HG03520 (cell line): ENCODE measurements around the gene SLX9.
"Not testable (repeated sequence)": the region's sequence is repeated elsewhere in the genome, so short reads cannot be mapped to it uniquely, and the experiment has no call there.

Experiments
- ATAC-seq: cut with Tn5 transposase; IDR thresholded peaks from one replicate; pipeline ENCODE4 v1.9.1; 2021; ENCODE audit warnings: mild to moderate bottlenecking, moderate library complexity; ENCODE audit not compliant: unreplicated experiment

Gene SLX9

DNA sequence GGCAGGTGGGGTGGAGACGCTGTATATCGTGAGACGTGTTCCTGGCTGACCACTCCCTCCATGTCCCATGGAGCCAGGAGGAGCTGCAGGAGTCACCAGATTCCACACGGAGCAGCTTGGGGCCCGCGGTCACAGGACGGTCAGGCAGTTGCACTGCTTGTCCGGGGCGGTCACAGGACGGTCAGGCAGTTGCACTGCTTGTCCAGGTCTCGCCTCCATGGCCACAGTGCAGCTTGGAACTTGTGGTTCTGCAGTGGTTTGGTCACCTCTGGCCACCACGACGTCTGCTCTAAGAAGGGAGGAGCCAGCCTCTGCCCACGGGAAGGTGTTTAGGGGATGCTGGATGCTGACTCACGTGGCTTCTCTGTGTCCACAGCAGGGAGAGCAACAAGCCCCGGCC lies 33.0 kb downstream of the SLX9 start:
- no peak for ATAC-seq

DNA sequence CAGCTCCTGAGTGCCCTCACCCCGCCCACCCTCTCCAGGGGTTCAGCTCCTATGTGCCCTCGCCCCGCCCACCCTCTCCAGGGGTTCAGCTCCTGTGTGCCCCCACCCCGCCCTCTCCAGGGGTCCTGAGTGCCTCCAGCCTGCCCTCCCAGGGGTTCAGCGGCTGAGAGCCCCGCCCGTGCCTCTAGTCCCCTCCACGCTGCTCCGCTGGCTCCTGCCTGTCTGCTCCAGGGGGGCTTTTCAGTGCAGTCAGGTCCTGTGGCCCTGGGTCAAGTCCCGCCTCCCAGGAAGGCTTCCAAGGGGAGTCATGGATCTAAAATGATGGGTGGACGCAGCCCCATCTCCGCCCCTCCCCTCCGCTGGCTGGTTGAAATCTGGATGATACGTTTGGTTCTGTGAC lies 33.8 kb downstream of the SLX9 start:
- ATAC-seq: no peak

DNA sequence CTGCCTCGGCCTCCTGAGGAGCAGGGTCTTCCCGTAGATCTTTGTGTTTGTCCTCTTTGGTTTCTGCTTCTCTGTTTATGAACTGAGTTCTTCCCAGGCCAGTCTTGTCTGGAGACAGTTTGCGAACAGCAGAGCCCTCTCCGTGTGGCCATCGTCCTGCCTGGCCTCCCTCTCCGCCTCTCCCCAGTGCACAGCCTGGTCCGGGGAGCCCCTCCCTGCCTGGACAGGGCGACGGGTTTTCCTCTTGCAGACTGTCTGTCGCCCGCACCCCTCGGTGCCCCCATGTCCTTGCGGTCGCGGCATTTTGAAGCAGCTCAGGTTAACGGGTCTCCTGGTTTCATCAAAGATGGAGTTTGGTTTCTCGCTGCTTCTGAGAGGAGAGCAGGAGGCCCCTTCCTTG lies 34.8 kb downstream of the SLX9 start:
- no peak for ATAC-seq

DNA sequence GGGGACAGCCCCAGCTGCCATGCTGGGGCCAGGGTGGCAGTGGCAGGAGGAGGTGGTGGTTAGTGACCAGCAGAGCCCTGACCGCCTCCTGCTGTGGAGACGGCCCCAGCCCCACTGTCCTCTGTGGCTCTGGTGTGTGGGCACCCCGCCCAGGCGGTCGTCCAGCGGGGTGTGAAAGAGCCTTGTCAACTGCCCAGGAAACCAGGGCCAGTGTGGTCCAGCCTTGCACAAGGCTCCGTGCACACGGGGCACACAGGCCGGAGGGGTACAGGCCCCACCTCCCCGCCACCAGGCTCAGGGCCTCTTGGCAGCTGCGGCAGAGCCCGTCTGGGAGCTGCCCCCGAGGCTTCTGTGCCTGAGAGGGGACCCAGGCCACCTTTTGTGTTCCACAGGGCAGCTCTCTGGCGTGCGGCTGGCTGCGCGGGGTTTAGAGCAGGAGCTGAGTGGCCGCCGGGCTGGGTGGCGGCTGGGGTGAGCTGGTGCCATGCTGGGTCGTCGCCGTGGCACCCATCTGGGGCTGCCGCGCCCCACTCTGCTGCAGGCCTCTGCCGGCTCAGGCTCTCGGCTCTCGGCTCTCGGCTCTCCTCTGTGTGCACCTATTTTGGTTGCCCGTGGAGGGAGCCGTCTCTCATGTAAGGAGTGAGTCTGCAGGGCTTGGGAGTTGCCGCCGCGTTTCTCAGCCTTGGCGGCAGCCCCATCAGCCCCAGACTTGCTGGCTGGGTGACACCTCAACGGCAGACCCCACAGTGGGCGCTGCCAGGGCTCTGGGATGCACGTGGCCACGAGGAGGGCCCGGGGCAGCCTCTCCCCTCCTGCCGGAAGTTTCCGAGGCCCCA lies 36.1 kb downstream of the SLX9 start:
- no peak for ATAC-seq

DNA sequence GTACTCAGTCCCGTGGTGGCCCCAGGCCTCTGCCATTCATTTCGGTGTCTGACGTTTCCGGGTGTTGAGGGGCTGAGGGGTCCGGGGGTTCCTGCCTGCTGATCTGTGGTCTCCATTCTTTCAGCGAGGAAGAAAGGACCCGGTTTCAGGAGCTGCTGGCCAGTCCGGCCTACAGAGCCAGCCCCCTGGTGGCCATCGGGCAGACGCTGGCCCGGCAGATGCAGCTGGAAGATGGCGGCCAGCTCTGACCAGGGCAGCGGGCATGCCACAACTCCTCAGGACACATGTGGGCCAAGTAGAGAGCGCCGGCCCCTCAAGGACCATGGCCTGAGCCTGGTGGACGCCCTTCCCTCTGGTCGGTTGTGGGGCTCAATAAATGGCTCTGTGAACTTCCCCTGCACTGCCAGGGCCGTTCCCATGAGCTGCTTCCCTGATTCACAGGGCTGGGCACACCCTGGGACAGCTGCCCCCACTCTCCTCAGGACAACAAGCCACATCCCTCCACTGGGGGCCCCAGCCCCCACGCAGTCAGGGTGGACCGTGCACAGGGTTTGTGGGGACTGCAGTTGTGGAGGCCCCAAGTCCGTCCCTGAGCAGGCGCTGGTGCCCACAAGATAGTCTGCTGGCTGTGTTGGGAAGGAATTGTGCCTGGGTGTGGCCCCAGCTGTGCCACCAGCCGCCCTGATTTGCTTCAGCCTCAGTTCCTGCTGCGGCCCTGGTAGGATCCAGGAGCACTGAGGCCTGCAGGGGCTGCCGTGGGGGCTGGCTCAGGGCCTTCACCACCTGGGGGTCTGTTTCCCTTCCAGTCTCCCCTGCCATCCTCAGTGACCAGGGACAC lies 36.9 kb downstream of the SLX9 start:
- ATAC-seq: not testable (repeated sequence)

DNA sequence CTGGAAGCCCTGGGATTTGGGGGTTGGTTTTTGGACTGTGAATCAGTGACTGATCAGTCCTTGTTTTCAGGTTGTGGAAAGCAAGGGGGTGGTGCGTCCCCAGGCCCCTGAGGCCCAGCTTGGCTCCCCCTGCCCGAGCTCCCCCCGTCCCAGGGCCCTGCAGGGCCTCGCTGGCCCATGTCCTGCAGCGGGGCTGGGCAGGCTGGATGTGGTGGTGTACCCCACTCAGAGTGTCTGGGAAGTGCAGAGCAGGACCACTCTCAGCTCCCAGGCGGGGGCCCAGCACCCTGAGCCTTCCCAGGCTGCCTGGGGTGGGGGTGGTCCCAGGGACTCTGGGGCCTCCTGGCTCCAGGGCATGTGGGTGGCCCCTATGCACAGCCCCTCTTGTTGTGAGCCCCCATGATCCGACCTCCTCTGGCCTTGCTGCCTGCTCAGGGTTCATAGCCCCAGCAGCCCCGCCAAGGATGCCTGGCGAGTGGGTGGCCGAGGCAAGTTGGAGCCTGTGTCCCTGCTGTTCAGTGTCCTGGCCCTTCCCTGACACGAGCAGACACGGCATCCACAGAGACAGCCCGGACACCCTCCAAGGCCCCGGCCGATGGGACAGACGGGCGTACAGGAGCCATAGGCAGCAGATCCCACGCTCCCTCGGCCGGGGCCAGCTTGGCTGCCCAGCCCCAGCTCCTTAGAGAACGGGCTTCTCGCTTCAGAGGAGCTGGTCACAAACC lies 37.9 kb downstream of the SLX9 start:
- ATAC-seq: no peak

DNA sequence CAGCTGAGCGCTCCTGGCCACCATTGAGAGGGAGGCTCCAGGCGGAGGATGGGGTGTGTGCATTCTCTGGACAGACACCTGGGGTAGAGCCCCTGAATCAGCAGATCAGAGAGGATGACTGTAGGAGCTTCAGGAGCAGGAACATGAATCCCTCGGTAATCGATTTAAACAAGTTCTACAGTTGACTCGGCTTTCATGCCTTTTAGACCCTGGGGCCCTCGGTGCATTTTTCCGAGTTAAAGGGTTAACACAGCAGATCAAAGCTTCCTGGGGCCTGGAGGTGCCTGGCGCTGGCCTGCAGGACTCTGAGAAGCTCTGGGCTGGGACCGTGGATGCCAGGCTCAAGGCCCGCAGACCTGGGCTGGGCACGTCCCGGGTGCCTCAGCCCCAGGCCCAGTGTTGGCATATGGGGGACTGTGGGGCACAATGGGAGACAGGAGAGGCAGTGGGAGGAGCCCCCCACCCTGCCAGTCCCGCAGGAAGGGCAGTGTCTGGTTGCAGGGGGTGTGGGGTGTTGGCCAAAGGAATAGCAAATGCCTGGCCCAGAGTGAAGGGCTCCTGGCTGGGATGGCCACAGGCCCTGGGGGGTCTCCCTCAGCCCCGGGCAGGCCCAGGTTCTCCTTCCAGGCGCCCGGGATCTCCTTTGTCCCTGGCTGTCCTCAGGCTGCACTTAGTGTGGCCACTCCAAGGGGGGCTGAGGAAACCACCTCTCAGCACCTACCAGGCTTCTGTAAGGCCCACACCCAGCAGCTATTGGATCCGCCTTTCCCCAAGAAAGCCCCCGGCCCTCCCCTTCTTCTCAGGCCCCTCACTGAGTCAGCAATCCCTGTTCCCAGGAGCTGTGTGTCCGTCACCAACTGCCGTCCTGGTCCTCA lies 40.1 kb downstream of the SLX9 start:
- no peak for ATAC-seq

DNA sequence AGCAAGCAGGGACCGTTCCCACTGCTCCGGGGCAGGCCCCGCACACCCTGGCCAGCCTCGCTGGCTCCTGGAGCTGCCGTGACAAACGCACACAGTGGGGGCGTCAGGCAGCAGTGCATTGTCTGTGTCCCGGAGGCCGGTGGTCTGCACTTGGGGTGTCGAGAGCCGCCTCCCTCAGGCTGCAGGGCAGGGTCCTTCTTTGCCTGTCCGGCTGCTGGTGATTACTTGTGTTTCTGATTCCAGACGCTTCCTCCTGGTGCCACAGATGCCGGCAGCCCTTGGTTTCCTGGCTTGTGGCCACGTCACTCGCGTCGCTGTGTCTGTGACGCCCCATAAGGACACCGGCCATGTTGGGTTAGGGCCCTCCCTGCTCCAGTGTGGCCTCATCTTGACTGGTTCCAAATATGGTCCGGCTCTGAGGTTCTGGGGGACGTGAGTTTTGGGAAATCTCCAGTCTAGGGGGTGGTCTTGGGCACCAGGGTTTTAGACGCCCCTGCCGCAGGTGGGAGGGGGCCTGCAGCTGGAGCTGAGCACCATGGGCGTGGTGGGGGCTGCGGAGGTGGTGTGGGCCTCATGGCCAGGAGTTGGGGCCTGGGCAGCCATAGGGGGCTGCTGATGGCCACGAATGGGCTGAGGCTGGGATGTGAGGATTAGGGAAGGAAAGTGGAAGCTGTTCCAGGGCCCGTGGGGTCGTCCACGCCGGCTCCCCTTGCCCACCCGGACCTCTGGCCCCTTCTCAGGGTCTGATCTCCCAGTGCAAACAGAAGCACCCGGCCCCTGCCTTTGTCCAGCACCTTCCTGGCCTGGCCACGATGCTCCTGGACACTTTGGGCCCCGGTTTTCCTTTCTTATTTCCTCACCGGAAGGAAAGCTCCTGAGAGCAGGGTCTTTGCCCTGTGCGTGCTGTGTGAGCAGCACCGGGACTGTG lies 41.0 kb downstream of the SLX9 start:
- no peak for ATAC-seq

DNA sequence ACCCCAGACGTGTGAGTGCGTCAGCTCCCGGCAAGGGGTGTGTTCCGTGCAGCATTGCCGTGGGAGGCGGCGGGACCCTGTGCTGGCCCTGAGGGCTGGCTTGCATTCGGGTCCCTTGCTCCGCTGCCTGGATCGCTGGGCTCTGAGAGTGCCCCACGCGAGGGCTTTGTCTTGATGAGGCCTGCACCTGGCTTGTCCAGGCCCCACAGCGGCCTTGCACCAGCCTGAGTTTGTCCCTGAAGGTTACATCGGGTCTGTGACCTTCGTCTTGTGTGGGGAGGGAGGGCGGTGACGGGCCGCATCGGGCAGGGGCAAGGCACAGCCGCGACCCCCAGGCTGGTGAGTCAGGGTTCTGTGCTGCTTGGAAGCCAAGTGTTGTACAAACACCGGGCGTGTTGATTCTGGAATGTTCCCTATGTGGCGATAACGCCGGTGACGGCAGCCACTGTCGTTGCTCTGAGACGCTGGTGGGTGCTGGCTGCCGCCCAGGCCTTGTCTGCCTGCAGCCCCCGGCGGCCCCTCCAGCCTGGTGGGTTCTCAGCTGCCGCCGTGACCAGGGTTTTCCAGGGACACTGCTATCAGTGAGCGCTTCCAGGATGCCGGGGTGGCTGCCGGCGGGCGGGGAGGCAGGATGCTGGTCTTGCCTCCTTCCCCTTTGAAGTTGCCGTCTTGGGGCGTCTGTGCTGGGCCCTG lies 42.9 kb downstream of the SLX9 start:
- no peak for ATAC-seq

DNA sequence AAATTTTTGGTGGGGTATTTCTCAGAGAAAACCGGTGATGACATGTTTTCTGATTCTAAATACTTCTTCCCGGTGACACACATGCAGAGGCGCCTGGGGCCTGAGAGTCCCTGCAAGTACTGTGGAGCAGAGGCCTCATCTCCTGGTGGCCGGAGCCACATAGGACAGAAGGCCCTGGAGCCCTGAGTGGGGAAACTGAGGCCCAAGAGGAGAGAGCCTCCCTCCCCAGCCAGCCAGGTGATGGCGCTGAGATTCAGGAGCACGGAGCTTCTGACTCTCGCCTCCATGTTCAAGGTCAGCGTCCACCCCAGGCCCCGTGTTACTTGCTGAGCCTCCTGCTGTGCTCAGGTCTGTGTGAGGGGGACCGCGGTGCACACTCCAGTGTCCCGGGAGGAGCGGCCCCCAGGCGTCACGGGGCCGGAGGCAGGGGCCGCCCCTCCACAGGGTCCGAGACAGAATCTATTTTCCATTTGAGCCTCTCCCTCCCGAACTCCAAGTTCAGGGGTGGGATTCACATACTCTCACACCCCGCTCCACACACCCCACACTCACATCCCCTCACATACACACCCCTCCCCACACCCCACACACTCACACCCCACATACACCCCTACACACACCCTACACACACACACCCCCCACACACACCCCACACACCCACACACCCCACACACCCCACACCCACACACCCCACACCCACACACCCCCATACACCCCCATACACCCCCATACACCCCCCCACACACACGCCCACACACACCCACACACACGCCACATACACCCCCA lies 43.8 kb downstream of the SLX9 start:
- no peak for ATAC-seq

DNA sequence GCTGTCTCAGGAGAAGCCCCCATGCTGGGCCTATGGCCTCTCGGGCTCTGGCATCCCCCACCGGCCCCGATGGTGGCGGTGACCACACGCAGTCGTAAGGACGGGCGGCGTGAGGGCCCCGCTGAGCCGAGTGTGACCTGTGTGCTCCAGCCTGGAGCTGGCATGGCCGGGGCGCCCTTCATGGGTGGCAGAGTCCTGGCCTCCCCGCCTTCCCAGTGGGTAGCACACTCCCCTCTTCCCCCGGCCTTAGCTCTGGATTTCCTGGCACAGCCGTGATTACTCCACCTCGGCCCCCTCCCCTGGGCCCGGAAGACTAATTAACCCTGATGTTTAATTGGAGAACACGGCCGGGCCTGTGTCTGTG lies 44.6 kb downstream of the SLX9 start:
- no peak for ATAC-seq

DNA sequence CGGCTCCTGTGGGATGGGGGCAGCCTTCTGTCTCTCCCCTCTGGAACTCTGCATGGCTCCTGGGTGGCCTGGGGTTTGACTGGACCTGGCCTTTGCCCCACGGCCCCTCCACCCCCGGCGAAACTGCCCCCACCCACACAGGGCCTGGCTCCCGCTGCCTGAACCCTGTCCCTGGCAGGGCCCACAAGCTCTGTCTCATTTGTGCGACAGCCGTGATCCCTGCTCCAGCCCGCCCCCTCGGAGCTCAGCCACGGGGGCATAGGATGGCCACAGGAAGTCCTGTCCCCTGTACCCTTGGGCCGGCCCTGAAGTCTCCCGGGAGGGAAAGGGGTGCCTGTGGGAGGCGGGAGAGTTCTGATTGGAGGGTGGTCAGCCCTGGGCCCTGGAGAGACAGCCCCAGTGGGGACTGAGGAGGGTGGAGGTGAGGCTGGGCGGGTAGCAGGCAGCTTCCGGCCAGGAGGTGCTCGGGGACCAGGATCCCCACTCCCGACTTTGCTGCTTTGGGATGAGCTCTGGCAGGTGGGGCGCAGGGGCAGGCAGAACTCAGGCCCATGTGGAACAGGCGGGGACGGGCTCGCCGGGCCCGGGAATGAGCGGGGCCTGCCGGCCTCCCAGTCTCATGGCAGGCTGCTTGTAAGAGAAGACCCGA lies 45.1 kb downstream of the SLX9 start:
- no peak for ATAC-seq

DNA sequence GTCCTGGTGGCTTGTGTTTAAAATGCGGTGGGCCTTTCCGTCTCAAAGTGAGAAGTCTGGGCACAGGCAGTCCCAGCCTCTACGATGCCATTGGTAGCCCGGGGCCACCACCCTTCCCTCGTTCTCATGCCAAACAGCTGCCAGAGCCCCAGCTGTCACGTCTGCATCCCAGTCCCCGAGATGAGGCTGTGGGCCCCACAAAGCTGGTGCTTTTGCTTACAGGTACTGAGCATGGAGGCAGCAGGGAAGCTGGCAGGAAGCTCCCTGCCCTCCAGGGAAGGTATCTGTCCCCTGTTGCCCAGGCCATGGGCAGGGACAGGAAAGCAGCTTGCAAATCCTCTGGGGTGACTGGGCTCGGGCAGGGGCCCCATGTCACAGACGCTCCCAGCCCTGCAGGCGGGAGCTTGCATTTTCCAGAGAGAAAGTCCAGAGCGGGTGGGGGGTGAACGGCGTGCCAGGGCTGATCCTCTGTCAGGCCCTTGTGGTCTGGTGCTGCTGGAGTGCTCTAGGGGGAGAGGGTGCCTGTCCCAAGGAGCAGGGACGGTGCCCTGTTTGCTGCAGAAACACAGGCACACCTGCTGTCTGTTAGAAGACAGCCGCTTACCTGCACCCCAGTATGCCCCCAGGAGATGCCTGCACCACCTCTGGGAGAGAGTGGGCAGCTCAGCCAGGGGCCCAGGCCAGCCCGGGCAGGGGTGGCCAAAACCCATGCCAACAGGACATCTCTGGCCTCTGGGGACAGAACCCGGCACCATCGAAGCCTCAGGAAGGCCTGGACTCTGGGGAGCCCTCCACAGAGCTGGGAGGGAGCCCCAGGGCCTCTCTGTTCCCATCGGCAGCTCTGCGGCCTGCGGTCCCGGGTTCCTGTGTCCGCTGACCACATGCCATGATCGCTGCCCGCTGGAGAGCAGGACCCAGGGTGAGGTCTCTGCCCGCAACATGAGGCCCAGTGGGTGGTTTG lies 45.9 kb downstream of the SLX9 start:
- ATAC-seq: no peak

DNA sequence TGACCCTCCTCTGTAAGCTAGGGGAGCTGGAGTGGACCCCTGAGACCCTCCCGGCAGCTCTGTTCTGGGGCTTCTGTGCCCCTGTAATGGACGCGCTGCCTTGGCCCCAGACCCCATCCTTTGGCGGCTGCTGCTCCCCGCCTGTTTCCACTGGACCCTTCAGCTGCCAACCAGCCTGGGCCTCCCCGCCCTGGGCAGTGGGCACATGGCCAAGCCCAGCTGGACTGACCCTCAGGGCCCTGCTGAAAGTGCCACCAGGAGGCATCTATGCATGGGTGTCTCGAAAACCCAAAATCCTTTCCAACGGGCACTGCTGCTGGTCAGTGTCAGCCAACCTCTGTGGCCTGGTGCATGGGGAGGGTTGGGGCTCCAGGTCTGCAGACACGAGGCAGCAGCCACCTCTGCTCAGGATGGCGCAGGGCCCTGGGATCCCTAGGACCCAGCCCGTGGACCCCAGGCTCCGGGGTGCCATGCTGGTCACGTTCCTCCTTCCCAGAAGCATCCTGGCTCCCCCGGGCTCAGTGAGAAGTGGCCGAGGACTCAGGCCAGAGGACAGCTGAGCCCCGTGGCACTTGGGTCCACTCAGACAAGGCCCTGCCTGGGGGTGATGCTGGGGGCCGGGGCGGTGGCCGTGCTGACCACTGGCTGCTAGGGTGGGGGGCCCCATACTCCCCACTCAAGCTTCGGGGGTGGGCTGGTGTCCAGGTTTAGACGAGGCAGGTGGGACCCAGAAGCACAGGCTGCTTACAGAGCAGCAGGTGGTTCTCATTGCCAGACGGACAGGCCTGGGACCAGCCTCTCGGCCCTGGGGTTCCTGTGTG lies 46.9 kb downstream of the SLX9 start:
- no peak for ATAC-seq

DNA sequence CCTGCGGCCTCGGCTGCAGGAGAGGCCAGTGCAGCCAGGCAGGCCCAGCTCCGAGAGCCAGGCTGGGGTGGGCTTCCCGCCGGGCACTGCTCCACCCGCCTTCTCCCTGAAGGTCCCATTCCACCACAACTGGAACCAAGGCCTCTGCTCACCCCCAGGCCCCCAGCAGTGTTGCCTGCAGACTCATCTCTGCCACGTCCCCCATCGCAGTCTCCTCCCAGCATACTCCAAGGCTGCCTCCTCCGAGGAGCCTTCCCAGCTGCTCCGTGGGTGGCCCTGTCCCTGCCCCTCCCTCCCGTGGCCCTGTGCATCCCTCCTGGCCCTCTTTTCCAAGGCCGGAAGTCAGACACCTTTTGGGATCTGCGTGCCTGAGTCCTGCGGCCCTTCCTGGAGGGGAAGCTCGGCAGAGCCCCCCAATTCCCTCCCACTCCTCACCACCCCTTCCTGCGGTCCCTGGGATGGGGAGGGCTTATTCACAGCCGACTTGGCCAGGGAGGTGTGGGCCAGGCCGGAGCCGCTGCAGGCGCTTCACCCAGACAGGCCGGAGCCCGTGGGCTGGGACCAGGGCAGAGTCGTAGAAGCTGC lies 47.6 kb downstream of the SLX9 start:
- no peak for ATAC-seq
